ENCODE data around the gene PDZRN3.
"Not testable (repeated sequence)": the region's sequence is repeated elsewhere in the genome, so short reads cannot be mapped to it uniquely, and the experiment has no call there.

PDZRN3 gene

DNA sequence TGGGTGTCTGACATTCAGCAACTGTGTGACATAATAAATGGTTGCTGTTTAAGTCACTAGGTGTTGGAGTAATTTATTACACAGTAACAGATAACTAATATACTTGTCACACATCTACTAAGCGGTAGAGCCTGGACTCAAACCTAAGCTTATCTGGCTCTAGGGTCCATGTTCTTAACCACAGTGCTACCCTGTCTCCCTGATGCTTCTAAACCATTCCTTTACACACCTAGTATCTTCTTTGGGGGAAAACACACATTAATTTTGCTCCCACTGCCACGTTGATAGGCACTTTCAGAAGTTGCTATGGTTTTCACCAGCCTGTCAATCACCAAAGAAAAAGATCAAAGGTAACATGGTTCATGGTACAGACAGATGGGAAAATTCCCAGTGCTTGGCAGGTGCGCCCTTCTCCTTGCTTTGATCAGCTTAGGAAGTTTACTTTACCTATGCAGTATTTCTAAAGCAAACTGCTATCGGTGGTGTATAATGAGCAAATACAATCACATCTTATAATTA lies 150.8 kb downstream of the PDZRN3 start:
- FAIRE-seq (no peak), DNase-seq (ENCODE audit: extremely low spot score, insufficient read length, low read depth) (no peak)

DNA sequence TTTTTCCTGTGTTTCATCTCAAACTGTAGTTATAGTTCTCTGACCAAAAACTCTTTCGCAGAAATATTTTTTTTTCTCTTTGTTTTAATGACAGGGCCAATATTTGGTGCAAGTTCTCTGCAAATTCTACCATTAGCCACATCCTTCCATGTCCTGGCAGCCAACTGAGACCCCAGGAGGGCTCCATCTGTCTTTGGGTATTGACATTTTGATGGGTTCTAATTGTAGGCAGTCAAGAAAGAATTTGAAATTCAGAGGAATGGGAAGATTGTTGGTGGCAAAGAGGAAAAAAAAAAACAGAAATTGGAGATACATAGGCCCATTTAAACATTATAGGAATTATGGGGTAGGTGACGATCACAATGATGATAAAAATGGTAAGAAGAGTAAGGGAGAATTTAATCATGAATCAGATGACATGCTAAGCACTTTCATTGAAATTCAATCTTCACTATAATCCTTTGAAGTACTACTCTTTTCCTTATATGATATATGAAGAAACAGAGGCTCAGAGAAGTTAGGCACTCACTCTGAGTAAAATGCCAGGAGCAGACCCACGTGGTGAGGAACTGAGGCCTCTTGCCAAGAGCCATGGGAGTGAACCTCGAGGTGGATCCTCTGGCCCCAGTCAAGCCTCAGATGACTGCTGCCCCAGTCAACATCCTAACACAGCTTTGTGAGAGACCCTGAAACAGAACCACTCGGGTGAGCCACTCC lies 151.4 kb downstream of the PDZRN3 start:
- FAIRE-seq (no peak), DNase-seq (ENCODE audit: extremely low spot score, insufficient read length, low read depth) (no peak)

DNA sequence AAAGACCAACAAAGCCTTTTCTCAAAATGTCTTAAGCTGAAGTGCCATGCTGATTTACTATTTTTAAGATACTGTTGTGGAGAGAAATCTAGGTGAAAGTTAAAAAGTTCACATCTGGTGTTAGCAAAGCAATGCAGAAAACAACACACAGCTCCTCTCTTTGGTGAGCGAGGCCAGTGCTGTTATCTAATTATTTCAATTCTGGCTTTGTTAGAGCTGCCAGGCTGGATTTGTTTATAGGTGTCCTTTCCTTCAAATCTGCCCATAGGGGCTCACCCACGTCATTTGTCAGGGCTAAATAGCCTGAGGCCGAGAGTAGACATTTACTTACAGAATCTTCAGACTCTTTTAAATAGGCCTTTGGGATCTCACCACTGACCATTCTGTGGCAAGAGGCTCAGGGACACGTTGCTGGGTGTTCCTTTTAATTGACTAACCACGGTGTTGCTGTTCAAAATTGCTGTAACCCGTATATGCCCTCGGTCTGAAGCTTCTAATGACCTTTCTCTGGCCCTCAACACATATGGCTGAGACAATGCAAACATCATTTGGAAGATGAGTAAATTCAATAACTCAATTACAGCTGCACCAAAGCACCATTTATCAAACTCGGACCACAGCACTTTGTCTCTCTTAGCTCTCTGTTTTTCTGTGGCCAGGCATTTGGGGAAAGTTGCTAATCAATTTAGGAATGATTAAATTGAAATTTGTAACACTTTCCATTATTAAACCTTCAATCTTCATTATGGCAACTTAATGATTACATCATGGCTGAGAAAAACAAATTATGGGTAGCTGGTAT lies 152.6 kb downstream of the PDZRN3 start:
- FAIRE-seq (no peak), DNase-seq (ENCODE audit: extremely low spot score, insufficient read length, low read depth) (no peak)

DNA sequence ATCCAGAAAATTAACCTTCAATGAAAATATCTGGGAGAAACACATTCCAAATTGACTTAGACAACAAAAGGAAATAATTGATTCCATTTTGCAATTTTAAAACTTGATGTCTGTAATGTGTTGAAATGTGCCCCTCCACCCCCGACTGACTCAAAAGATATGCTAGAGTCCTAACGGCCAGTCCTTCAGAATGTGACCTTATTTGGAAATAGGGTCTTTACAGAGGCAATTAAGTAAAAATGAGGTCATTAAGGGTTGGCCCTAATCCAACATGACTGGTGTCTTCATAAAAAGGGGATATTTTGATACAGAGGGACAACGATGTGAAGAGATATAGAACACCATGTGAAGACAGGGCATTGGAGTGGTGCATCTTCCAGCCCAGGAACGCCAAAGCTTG lies 153.9 kb downstream of the PDZRN3 start:
- DNase-seq (ENCODE audit: extremely low spot score, insufficient read length, low read depth), result no peak
- FAIRE-seq, result no peak

DNA sequence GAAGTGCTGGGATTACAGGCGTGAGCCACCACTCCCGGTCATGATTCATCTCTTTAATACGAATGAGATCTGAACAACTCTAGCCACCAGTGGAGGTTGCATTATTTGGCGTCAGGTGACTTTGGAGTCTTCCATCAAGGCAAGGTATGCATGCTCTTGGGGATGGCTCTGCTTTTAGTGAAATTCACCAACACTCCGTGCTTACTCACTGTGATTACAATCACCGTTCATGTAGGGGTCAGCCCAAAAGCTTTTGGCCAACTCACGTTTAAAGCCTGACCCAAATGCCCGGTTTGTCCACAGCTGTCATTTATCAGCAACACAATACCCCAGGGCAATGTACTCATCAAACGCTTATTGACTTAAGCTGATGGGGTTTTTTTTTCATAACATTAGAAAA lies 155.4 kb downstream of the PDZRN3 start:
- DNase-seq (ENCODE audit: extremely low spot score, insufficient read length, low read depth) (no peak), FAIRE-seq (no peak)

DNA sequence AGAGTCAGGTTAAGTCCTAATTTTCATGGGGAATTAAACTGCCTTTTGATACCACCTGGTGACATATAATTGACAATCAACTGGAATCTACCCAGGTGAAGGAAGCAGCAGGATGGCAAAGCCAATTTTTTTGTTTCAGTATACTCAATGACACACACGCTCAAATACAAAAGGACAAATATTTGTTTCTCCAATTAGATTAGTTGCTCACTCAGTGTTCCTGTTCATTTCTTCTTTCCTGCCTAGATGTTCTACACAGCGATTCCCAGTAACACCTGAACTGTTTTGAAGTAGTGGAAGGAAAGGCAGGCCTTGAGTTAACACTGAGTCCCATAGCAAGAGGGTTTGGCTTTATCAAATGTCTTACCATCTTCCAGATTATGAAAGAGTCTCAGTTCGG lies 157.5 kb downstream of the PDZRN3 start:
- FAIRE-seq, result no peak
- DNase-seq (ENCODE audit: extremely low spot score, insufficient read length, low read depth), result no peak

DNA sequence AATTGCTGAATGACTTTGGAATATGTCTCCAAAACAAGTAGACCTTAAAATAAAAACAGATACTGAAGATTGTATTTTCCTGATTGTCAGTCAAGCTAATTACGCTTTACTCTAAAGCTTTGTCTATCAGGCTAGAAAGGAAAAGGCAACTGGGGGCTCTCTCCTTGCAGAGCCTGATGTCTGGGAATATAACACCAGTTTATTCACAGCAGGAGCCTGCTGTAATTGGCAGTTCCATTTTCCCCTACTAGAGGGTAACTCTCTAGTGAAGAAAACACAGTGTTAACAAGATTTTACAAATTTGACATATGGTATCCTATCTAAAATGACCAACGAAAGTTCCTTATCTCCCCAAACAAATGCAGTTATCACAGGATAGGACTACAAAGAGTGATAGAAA lies 158.8 kb downstream of the PDZRN3 start:
- DNase-seq (ENCODE audit: extremely low spot score, insufficient read length, low read depth) (no peak), FAIRE-seq (no peak)

DNA sequence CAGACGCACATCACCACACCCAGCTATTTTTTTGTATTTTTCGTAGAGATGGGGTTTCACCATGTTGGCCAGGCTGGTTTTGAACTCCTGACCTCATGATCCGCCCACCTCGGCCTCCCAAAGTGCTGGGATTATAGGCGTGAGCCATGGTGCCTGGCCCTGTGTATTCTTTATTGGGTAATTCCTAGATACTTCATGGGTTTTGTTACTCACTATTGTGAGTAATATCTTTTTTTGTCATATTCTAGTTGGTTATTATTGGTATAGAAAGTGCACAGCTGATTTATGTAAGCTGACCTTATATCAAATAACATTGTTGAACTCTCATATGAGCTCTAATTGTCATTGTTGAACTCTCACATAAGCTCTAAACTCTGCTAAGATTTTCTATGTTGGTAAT lies 160.6 kb downstream of the PDZRN3 start:
- not testable (repeated sequence) for DNase-seq (ENCODE audit: extremely low spot score, insufficient read length, low read depth); FAIRE-seq

DNA sequence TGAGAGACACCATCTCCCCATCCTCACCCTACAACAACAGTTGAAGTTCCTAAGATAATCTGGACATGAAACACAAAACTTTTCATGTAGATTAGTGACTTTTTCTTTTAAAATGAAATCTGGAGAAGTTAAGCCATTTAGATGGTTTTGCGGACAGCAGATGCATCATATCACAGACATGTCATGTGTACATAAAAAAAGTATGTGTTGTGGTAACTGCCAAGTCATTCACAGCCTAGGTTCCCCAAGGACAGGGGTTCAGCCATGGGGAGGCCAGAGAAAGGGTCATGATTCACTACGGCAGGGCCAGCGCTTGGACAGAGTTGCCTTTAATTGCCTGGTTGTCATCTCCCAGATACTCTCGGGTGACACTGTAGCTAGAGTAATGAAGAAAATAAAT lies 163.2 kb downstream of the PDZRN3 start:
- DNase-seq (ENCODE audit: extremely low spot score, insufficient read length, low read depth) (no peak), FAIRE-seq (no peak)

DNA sequence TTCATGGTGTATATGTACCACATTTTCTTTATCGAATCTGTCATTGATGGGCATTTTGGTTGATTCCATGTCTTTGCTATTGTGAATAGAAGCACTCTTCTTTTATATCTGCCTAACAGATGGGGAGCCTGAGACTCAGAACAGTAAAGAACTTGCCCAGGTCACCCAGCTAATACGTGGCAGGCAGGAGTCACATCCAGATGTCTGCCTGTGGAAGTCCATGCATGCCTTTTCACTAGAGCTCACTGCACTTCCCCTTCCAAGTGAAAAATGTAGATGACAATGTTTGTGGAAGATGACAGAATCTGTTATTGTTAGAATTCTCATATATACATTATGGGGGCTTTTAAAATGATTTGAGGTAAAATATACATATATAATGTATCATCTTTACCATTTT lies 165.0 kb downstream of the PDZRN3 start:
- DNase-seq (ENCODE audit: extremely low spot score, insufficient read length, low read depth) (no peak), FAIRE-seq (no peak)

DNA sequence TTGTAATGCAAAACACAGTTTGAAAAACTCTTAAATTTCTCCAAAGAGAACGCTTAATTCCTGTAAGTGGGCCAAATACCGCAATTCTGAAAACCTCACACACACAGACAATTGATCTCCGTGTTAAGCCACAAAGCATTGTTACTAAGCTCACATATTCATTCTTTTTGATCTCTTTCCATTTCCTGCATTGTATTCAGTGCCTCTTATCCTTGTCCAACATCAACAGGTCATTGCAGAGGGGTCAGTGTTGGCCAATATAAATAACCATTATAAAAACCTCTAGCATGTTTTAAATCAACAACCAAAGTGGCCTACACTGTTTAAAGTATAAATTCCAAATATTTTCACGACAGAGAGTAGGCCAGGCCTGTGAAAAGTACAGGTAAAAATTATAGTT lies 171.1 kb downstream of the PDZRN3 start:
- DNase-seq (ENCODE audit: extremely low spot score, insufficient read length, low read depth) (no peak), FAIRE-seq (no peak)

DNA sequence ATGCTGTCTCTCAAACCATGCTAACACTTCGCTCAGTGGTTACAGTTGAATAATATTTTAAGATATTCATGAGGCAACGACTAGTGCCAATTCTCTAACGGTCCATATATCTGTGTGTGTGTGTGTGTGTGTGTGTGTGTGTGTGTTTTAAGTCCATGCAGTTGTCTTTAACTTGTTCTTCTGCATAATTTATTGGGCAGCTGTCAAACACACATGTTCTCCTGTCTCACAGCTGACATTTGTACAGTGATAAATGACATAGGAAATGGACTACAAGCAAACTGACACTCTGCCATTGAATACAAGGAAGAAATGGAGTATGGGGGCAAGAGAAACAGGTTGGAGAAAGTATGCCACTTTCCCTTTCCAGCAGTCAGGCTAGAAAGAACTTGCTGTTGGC lies 172.0 kb downstream of the PDZRN3 start:
- FAIRE-seq (no peak), DNase-seq (ENCODE audit: extremely low spot score, insufficient read length, low read depth) (no peak)

DNA sequence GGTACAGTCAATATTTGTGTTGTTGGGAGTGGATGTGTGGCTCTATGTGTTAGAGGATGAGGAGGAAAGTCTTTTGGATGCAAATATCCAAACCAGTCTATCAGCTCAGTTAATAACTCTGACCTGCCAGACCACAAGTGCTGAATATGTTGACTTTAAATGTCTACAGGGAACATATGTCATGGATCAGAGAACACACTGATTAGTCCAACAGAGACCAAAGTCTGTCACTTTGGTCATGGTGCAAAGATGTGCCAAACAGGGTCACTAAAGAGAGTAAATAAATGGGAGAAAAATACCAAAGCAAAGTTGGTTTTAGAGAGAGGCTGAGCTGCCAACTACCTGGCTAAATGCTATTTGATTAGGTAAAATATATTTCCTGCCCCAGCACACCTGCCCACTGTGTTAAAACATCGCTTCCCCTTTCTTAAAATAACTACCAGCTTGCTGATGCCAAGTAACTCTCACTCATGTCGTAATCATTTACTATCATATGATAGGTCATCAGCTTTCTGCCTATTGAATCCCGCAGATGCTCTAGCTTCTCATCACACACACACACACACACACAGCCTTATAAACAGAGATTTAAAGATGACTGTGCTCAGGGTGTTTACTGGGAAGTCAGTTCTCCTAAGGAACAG lies 173.3 kb downstream of the PDZRN3 start:
- FAIRE-seq (peak; percentile 85), DNase-seq (ENCODE audit: extremely low spot score, insufficient read length, low read depth) (no peak)

DNA sequence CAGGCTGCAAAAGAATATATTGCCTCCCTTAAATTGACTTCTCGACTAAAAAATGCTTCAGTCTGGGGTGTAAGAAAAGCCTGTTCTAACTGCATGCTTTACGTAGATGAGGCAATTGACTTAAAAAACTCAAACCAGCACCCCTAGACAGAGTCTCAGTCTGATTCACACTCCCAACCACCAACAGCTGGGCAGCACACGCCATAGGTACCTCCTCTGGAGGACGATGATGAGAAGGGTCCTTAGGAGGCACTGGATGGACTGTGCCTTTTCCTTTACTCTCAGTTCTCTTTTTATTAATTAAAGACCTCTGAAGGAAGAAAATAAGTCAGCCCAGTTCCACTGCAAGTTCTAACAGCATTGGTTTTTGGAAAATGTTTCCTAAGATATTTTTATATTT lies 175.0 kb downstream of the PDZRN3 start:
- FAIRE-seq, result peak; percentile 69
- DNase-seq (ENCODE audit: extremely low spot score, insufficient read length, low read depth), result no peak

DNA sequence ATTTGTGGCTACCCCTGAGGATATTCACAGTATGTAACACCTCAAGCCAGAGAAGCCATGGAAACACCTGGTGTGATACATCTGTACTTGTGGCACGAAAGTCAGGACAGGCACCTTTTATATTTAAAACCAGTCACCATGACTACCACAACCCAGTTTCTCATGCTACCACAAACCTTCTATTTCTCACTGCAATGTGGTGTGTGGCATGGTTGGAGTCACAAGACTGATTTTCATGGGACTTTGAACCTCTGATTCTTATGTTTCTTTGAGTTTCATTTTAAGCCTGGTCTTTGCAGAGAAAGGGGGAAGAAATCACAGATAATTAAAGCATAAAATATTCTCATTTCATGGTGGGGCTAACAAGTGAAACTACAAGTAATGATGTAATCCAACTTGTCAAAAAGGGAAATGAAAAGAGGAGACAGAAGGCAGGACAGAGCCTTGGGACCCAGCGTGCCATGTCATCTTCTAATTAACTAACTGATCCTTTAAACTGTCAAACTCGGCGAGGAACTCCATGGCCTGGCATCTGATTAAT lies 175.9 kb downstream of the PDZRN3 start:
- FAIRE-seq (peak; percentile 98), DNase-seq (ENCODE audit: extremely low spot score, insufficient read length, low read depth) (peak; percentile 29)

DNA sequence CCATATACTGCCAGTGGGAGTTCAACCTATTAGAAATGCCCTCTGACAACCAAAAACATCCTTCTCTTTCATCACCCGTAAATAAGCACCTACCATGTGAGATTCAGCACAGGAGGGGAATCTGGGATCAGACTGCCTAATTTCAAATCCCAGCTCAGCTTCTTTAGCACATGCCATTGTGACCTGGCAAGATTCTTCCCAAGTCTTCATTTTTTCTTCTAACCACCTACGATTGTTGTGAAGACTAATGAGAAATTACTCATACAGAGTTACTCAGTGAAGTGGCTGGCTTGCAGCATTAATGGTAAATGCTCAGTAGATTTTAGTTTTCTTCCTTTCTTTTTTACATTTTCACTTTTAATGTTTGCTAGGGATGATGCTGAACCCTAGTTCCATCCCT lies 176.7 kb downstream of the PDZRN3 start:
- DNase-seq (ENCODE audit: extremely low spot score, insufficient read length, low read depth) (no peak), FAIRE-seq (peak; percentile 60)

DNA sequence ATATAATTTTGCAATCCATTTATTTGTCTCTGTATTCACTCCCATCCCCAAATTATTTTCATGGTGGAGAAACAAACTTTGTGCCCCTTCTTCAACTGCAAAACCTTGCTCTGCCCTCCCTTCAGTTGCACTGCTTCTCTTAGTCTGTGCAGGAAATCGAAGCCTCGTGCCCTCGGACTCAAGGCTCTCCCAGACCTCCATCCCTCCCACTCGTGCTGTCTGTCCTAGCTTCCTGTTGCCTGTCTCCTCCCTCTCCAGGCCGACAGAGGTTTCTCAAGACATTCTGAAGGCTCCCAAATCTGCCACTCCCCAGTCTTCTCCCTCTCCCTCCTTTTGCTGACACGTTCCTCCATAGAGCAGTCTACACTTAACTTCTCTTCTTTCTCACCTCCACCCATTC lies 177.6 kb downstream of the PDZRN3 start:
- no peak for FAIRE-seq
- DNase-seq (ENCODE audit: extremely low spot score, insufficient read length, low read depth), result no peak

DNA sequence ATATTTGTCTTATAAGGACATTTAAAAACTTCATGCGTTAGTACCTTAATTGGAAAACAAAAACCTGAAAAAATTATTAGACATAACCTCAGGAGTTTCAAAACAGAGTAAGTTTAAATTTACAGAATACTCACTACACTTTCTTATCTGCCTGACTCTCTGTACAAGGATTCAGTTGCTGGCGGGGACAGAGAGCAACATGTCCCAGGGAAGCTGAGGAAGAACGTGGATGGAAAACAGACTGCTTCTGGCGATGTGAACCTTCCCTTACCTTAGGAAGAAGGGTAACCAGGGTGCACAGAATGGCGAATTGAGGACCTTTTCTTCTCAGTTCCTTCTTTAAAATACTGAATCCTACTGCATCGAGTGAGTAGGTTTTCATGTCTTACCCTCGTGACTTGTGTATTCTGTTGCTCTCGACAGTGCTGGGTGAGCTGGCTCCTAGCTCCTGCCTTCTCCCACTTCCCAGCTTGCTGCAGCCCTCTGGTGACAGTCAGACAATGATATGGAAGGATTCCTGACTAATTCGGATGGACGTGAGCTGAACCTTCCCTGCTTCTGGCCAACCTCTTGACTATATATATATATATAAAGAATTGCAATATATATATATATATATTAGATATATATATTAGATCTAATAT lies 178.2 kb downstream of the PDZRN3 start:
- DNase-seq (ENCODE audit: extremely low spot score, insufficient read length, low read depth) (no peak), FAIRE-seq (no peak)

DNA sequence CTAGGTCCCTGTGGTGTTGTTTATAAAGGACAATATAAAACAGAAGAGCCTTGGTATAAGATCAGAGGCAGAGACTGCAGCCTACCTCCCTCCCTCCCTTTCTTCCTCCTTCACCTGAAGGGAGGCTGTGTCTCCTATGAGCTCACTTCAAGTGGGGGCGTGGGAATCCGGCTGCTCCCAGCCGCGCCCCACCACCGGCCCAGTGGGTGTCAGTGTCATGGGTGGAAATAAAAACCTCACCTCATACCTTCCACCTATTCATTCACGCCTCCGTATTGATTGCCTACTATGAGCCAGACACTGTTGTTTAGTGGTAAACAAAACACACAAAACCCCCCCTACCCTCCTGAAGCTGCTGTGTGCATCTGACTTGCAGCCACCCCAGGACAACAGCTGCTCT lies 181.9 kb downstream of the PDZRN3 start:
- no peak for DNase-seq (ENCODE audit: extremely low spot score, insufficient read length, low read depth)
- FAIRE-seq, result no peak

DNA sequence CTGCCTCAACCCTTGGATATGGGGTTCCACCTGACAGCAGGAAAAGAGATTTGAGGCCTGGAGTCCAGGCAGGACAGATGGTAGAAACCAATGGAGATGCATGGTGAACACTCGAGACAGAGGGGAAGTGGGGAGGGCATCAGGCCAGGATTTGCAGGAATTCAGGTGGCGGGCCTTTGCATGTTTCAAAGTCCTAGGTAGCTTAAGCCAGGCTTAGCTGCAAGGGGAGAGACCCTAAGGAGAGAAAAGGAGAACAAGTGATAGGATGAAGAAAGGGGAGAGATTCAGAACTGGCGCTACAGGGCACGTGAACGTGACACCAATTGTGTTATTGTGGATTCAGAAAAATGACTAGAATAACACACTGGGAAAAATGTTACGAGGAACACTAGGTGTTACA lies 182.6 kb downstream of the PDZRN3 start:
- no peak for FAIRE-seq

More for the DNA sequence above, 182.6 kb downstream of the PDZRN3 start:
- DNase-seq (ENCODE audit: extremely low spot score, insufficient read length, low read depth), result no peak
